Spleen (tissue), 11 donors: ENCODE measurements around the gene ZBED3. TPM values are rescaled to one million over a fixed set of nuclear protein-coding genes. Genes with fewer than 3 reads are reported as not detected.

Experiments used
- DNase-seq: peaks from one replicate; pipeline ENCODE4 v3.0.0-alpha.2; 2020
- H3K27ac ChIP-seq, 8 donors: fragments of 200-600 bp; sonication (generic) in 7 of 8; 1 replicate in 4 of 8; 2 replicates in 4 of 8; pipeline versions ENCODE4 v1.5.0 to v1.8.0; 2016 to 2021; ENCODE audit warnings: inconsistent platforms in 4 of 8, mild to moderate bottlenecking in 4 of 8, moderate library complexity in 1 of 8
- H3K27me3 ChIP-seq, 7 donors: fragments of 200-600 bp; sonication (generic) in 6 of 7; replicated peaks in 1 of 7; 1 replicate in 4 of 7; 2 replicates in 3 of 7; pipeline versions ENCODE4 v1.5.0 to v1.8.0; 2016 to 2021; ENCODE audit warnings: inconsistent platforms in 3 of 7, mild to moderate bottlenecking in 1 of 7
- H3K36me3 ChIP-seq, 6 donors: fragments of 200-600 bp; sonication (generic) in 5 of 6; 1 replicate in 4 of 6; 2 replicates in 2 of 6; pipeline versions ENCODE4 v1.5.0 to v1.8.0; 2016 to 2021; ENCODE audit warnings: inconsistent platforms in 2 of 6
- H3K4me1 ChIP-seq, 6 donors: fragments of 200-600 bp; sonication (generic) in 5 of 6; 1 replicate in 3 of 6; 2 replicates in 3 of 6; pipeline versions ENCODE4 v1.5.0 to v1.8.0; 2016 to 2021; ENCODE audit warnings: inconsistent platforms in 3 of 6
- H3K4me3 ChIP-seq, 8 donors: fragments of 200-600 bp; sonication (generic) in 7 of 8; 1 replicate in 4 of 8; 2 replicates in 4 of 8; pipeline versions ENCODE4 v1.5.0 to v1.8.0; 2016 to 2021; ENCODE audit warnings: inconsistent platforms in 4 of 8, mild to moderate bottlenecking in 4 of 8, moderate library complexity in 2 of 8
- H3K9me3 ChIP-seq, 8 donors: fragments of 200-600 bp; sonication (generic) in 7 of 8; 1 replicate in 4 of 8; 2 replicates in 4 of 8; pipeline versions ENCODE4 v1.5.0 to v1.8.0; 2016 to 2021; ENCODE audit warnings: inconsistent platforms in 4 of 8
- POLR2A ChIP-seq, 3 donors: fragments of 450-650 bp; IDR thresholded peaks; one replicate each; pipeline ENCODE4 v1.5.1; 2017; ENCODE audit warnings: antibody characterized with exemption in 3 of 3, mild to moderate bottlenecking in 1 of 3
- POLR2AphosphoS5 ChIP-seq, 3 donors: sonication (generic); formaldehyde crosslinking; IDR thresholded peaks; one replicate each; pipeline ENCODE4 v1.5.1; 2017; ENCODE audit warnings: antibody characterized with exemption in 3 of 3
- WGBS, 5 donors: extraction: QIAGEN DNeasy Blood & Tissue Kit in 3 of 5; methylation state at CpG; one replicate each; pipeline versions ENCODE4 v1.1.5 to v1.1.7; 2013 to 2018; 5-methylcytosine and 5-hydroxymethylcytosine counted together
- intact Hi-C: fragments of 100-400 bp; cut with DNase I; formaldehyde crosslinking; loops from one replicate; pipeline ENCODE4 v1.15.0; 2023; ENCODE audit warnings: low total_unique reads
- polyA plus RNA-seq, 3 donors: library from polyadenylated mRNA; stranded (reverse); fragments of 200-250 nt; gene quantifications; one replicate each; pipeline ENCODE4 v1.2.1, GENCODE V29; 2013
- total RNA-seq, 7 donors: library from RNA; depleted of rRNA in 3 of 7; stranded (reverse); fragments of >200 nt in 3 of 7; fragmentation: NEBNext Ultra II Directional in 4 of 7; extraction: Animal tissue kit (Norgen Biotek cat#: 25700) in 4 of 7; gene quantifications; one replicate each; pipeline versions ENCODE4 v1.1.0 to v1.2.1, GENCODE V29; 2016 to 2021
- TF ChIP-seq, protein P1 (sequence below), 11 experiments: fragments of 200-600 bp in 7 of 11; fragments of 450-650 bp in 4 of 11; sonication (generic) in 4 of 11; IDR thresholded peaks in 8 of 11; conservative IDR thresholded peaks in 3 of 11; 1 replicate in 7 of 11; 2 replicates in 4 of 11; pipeline versions ENCODE4 v1.4.0 to v1.8.0; 2016 to 2021; ENCODE audit warnings: antibody characterized with exemption in 11 of 11, inconsistent platforms in 4 of 11, mild to moderate bottlenecking in 1 of 11
- donor health status: healthy with polysubstance abuse.
- donor health status: DM: no; HTN: no; CAD: no; lungs with moderate emphysema.
- donor health status: DM: no; HTN: no; CAD: no.
- donor health status: Bipolar disorder and iron deficiency.
- donor health status: healthy.
- donor health status: DM: no; HTN: no; CAD: no.
- donor health status: DM: yes; HTN: yes; CAD: no.

ZBED3 gene
- total and polyA plus RNA-seq, 10 donors, result 1.6 to 13.8 (median 5.8) TPM

DNA sequence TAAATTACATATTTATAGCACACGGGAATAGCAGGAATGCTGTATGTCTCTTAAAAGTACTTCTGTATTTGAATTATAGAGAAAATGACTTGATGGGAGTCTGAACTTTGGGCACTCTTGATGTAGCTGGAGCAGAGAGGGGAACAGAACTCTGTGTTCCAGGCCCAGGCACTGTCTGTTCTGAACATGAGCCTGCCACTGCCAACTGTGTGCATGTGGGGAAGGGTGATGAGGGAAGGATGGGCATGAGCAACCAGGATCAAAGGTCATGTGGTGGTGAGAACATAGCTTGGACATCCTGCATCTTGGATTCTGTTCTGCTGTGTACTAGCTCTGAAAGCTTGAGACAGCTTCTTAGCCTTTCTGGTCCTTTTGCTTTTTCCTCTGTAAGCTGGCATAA is 16.4 kb upstream of the ZBED3 start:
- WGBS, 5 donors, result 84 to 100% (median 93%) methylated on average over 1 of the region's 1 CpG
- Histone ChIP-seq H3K27me3 (no peaks in the 10 kb centered on the region), H3K4me3 (no peak overlapping the region), H3K9me3 (peaks cover 0 to 7% (median 3%) of the 10 kb centered on the region in 8 donors), H3K27ac (no peak overlapping the region), H3K36me3 (peaks cover 0 to 4% (median 0%) of the 10 kb centered on the region in 6 donors), H3K4me1 (no peaks in the 10 kb centered on the region)
- TF ChIP-seq, protein P1, sequence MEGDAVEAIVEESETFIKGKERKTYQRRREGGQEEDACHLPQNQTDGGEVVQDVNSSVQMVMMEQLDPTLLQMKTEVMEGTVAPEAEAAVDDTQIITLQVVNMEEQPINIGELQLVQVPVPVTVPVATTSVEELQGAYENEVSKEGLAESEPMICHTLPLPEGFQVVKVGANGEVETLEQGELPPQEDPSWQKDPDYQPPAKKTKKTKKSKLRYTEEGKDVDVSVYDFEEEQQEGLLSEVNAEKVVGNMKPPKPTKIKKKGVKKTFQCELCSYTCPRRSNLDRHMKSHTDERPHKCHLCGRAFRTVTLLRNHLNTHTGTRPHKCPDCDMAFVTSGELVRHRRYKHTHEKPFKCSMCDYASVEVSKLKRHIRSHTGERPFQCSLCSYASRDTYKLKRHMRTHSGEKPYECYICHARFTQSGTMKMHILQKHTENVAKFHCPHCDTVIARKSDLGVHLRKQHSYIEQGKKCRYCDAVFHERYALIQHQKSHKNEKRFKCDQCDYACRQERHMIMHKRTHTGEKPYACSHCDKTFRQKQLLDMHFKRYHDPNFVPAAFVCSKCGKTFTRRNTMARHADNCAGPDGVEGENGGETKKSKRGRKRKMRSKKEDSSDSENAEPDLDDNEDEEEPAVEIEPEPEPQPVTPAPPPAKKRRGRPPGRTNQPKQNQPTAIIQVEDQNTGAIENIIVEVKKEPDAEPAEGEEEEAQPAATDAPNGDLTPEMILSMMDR (IDR thresholded peaks at IDR 0.05 in 8 of 11, conservative IDR thresholded peaks at IDR 0.05 in 3 of 11), result no peak
- no peak for TF ChIP-seq POLR2AphosphoS5 (IDR thresholded peaks at IDR 0.05)
- TF ChIP-seq POLR2A (IDR thresholded peaks at IDR 0.05), result no peak
- no peak for DNase-seq
- intact Hi-C loops, result no loop called here

DNA sequence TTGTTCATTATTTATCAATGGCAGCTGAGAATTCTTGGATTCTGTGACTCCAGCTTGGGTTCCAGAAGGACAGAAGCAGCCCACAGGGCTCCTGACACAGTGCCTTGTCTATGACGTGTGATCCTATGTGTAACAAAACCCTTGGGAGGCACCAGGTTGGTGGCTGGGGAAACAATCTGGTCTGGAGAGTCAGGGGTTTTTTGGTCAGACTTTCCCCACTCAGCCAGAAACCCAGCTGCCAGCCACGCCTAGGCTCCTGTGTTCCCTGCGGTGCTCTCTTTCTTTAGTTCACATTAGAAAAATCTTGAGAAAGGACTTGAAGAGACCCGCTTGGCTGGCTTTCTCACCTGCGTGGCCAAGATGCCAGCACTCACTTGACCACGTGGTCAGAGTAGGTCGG is 15.5 kb upstream of the ZBED3 start:
- H3K4me1 ChIP-seq, result no peaks in the 10 kb centered on the region
- peaks cover 0 to 7% (median 3%) of the 10 kb centered on the region in 8 donors for H3K9me3 ChIP-seq
- whole genome bisulfite sequencing, 5 donors, result 86 to 94% (median 91%) methylated on average over 7 of the region's 7 CpGs
- DNase-seq, result no peak
- intact Hi-C loops, result no loop called here
- H3K4me3 ChIP-seq, result no peak overlapping the region
- H3K27ac ChIP-seq, result no peak overlapping the region
- peaks cover 0 to 4% (median 0%) of the 10 kb centered on the region in 6 donors for H3K36me3 ChIP-seq
- H3K27me3 ChIP-seq, result no peaks in the 10 kb centered on the region
- no peak for TF ChIP-seq POLR2AphosphoS5 (IDR thresholded peaks at IDR 0.05)
- TF ChIP-seq, protein P1 (IDR thresholded peaks at IDR 0.05 in 8 of 11, conservative IDR thresholded peaks at IDR 0.05 in 3 of 11), result no peak
- no peak for TF ChIP-seq POLR2A (IDR thresholded peaks at IDR 0.05)

DNA sequence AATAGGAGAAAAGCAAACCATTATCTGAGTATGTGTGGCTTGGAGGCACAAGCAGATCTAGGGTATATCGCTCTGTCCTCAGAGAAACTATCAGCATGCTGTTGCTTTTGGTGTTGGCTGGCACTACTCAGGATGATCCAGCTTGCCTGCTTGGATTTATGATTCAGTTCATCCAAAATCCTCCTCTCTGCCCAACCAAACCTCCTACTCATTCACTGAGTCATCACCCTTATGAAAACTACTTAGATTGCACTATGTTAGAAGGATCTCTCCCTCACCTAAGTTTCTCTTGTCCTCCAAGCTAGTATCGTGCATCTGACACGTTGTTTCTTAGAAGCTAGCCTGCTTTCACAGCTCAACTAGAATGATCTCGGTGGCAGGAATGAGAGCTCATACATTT is 14.2 kb upstream of the ZBED3 start:
- H3K36me3 ChIP-seq, result peaks cover 0 to 4% (median 0%) of the 10 kb centered on the region in 6 donors
- intact Hi-C loops, result no loop called here
- H3K27ac ChIP-seq, result no peak overlapping the region
- WGBS, 5 donors, result 88 to 96% (median 95%) methylated on average over 4 of the region's 4 CpGs
- no peak for TF ChIP-seq POLR2AphosphoS5 (IDR thresholded peaks at IDR 0.05)
- no peaks in the 10 kb centered on the region for H3K4me1 ChIP-seq
- H3K9me3 ChIP-seq, result peaks cover 0 to 2% (median 0%) of the 10 kb centered on the region in 8 donors
- H3K4me3 ChIP-seq, result no peak overlapping the region
- H3K27me3 ChIP-seq, result no peaks in the 10 kb centered on the region
- DNase-seq, result no peak

DNA sequence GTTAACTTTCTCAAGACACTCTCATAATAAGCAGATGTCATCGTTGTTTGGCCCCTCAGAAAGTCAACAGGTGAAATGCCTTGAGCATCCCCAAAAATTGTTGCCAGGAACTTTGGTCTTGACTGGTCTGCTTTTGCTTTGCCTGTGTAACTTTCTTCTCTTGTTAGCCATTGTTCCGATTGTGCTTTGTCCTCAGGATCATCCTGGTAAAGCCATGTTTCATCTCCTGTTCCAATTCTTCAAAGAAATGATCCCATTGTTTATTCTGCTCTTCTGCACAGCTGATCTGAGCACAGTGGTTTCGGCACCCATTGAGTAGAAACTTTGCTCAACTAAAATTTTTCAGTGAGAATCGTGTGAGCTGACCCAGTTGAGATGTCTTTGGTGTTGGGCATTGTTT is 8.1 kb upstream of the ZBED3 start:
- intact Hi-C loops, result no loop called here
- no peaks in the 10 kb centered on the region for H3K9me3 ChIP-seq
- no peak overlapping the region for H3K27ac ChIP-seq
- peaks cover 0 to 3% (median 0%) of the 10 kb centered on the region in 6 donors for H3K36me3 ChIP-seq
- 82 to 98% (median 92%) methylated on average over 4 of the region's 4 CpGs for WGBS, 5 donors
- no peak for DNase-seq
- no peaks in the 10 kb centered on the region for H3K4me1 ChIP-seq
- TF ChIP-seq, protein P1 (IDR thresholded peaks at IDR 0.05 in 8 of 11, conservative IDR thresholded peaks at IDR 0.05 in 3 of 11), result no peak
- TF ChIP-seq POLR2AphosphoS5 (IDR thresholded peaks at IDR 0.05) (no peak), POLR2A (IDR thresholded peaks at IDR 0.05) (no peak)
- no peak overlapping the region for H3K4me3 ChIP-seq
- H3K27me3 ChIP-seq, result no peaks in the 10 kb centered on the region
